AG09319 (cell line): Measurements from ENCODE around the gene HFM1.

ENCODE experiments used
- DNase-seq: peaks from one replicate; pipeline ENCODE4 v3.0.0-alpha.2; 2010; ENCODE audit warnings: low read depth; ENCODE audit errors: extremely low read depth
- TF ChIP-seq, protein P1 (sequence below): IDR thresholded peaks from 2 replicates; pipeline ENCODE4 v1.5.1; 2011; ENCODE audit warnings: low read depth, mild to moderate bottlenecking, inconsistent platforms, low read length, moderate library complexity

Gene HFM1

DNA sequence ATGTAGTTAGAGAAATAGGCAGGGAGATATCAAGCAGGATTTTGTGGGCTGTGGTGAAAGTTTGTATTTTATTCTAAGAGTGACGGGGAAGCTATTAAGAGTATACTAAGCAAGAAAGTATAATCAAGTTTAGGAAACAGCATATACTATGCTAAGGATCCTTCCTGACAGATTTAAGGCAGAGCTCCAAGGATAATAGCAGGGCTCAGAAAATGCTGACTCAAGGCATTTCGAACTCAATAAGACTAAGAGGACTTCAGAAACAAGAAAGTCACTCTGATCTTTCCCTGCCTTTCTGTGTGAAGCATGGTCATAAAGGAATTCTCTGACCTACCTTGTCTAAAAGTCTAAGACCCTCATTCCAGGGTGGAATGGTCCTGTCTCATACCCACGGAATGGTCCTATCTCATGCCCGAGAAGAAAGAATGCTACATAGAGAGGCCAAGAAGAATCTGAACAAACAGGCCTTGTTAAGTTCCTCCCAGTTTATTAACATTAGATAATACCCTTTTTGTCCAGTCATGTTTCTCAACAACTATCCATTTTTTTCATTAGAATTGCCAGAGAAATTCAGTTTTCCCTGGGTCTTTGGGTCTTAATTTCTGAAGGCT lies 59.1 kb downstream of the HFM1 start:
- TF ChIP-seq, protein P1, sequence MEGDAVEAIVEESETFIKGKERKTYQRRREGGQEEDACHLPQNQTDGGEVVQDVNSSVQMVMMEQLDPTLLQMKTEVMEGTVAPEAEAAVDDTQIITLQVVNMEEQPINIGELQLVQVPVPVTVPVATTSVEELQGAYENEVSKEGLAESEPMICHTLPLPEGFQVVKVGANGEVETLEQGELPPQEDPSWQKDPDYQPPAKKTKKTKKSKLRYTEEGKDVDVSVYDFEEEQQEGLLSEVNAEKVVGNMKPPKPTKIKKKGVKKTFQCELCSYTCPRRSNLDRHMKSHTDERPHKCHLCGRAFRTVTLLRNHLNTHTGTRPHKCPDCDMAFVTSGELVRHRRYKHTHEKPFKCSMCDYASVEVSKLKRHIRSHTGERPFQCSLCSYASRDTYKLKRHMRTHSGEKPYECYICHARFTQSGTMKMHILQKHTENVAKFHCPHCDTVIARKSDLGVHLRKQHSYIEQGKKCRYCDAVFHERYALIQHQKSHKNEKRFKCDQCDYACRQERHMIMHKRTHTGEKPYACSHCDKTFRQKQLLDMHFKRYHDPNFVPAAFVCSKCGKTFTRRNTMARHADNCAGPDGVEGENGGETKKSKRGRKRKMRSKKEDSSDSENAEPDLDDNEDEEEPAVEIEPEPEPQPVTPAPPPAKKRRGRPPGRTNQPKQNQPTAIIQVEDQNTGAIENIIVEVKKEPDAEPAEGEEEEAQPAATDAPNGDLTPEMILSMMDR, result no peak
- DNase-seq, result no peak

DNA sequence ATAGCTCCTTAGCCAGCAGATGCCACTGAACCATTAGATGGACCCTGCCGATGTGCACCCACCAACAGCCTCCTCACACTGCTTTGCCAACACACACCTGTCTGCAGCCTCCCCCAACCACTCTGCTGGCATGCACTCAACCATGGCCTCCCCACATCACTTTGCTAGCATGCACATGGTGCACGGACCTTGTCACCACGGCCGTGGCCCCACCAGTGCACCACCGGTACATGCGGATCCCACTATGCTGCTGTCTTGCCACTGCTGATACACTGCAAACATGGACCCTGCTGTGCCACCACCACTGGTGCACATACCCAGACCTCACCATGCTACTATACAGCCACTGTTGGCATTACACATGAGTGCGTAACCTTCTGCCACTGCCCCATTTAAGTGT lies 66.1 kb downstream of the HFM1 start:
- no peak for DNase-seq
- TF ChIP-seq, protein P1, result no peak

DNA sequence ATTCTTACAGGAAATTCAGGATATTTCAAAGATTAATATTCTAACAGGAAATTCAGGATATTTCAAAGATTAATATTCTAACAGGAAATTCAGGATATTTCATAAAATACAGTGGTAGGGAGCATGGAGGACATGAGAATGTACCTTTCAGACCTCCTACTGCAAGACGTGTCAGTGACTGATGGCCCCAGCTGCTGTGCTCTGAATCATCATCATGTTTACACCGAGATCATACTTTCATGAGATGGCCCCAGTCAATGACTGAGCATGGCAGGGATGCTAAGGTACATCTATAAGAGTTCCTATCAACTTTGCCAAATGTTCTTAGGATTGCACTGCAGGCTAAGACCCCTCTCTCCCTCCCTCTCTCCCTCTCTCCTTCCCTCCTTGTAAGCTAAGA lies 69.0 kb downstream of the HFM1 start:
- TF ChIP-seq, protein P1, result no peak
- DNase-seq, result no peak

DNA sequence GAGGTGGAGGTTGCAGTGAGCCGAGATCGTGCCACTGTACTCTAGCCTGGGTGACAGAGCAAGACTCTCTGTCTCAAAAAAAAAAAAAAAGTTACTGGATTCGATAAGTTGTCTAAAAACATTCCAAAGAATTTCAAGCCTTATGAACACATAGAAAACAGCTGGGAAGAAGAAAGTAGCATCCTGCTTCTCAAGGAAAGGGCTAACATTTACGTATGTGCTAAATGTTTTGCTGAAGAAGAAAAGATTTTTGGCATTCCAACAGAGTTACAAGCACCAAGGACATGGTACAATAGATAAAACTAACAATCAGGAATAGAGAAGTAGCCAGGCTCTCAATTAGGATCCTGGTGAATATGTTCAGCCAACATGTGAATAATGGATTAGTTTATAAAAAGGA lies 69.8 kb downstream of the HFM1 start:
- TF ChIP-seq, protein P1, result no peak

DNA sequence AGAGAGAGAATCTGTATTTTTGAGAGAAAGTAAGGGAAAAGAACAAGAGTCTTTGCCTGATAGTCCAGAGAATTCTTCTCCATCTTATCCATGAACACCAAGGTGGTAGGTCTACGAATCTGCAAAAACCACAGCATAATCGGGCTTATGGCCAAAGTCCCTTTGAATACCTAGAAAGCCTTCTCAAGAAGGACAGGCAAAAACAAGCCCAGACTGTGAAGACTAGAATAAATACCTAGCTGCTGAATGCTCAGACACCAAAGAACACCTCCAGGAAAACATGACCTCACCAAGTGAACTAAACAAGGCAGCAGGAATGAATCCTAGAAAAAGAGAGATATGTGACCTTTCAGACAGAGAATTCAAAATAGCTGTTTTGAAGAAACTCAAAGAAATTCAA lies 79.2 kb downstream of the HFM1 start:
- DNase-seq, result no peak
- TF ChIP-seq, protein P1, result no peak

More for the DNA sequence above, 69.8 kb downstream of the HFM1 start:
- no peak for DNase-seq

DNA sequence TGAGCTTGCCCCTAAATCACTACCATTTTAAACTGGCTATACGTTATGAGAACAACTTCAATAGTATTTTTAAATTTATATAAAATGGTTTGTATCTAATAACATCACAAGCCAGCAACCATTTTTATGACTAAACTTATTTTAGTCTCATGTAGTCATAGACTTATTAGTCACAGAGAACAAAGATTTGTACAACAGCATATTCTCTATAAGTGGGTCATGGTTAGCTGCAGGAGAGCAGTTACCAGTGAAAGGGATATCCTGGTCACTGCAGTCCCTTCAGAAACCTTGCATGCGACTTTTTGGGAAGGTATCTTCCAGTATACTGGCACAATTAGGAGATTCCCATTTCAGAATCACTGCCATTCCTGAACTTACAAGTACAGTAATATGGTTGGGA lies 90.0 kb downstream of the HFM1 start:
- DNase-seq, result no peak
- TF ChIP-seq, protein P1, result no peak

DNA sequence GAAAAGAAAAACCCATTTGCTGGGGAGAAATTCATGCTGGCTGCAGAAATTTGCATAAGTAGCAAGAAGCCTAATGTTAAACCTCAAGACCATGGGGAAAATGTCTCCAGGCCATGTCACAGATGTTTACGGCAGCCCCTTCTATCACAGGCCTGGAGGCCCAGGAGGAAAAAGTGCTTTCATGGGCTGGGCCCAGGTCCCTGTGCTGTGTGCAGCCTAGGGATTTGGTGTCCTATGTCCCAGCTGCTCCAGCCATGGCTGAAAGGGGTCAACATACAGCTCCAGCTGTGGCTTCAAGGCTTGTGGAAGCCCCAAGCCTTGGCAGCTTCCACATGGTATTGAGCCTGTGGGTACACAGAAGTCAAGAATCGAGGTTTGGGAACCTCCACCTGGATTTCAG lies 93.0 kb downstream of the HFM1 start:
- TF ChIP-seq, protein P1, result no peak
- DNase-seq, result no peak
